HG03432 (cell line): ENCODE data around the gene TRPC6.
"Not testable (repeated sequence)": the region's sequence is repeated elsewhere in the genome, so short reads cannot be mapped to it uniquely, and the experiment has no call there.

ENCODE experiments used
- ATAC-seq: cut with Tn5 transposase; IDR thresholded peaks from one replicate; pipeline ENCODE4 v1.9.1; 2021; ENCODE audit warnings: mild to moderate bottlenecking, moderate library complexity; ENCODE audit not compliant: unreplicated experiment

TRPC6 gene

GRCh38 chr11:101458161-101458560 lies 125.6 kb downstream of the TRPC6 start:
- no peak for ATAC-seq

DNA sequence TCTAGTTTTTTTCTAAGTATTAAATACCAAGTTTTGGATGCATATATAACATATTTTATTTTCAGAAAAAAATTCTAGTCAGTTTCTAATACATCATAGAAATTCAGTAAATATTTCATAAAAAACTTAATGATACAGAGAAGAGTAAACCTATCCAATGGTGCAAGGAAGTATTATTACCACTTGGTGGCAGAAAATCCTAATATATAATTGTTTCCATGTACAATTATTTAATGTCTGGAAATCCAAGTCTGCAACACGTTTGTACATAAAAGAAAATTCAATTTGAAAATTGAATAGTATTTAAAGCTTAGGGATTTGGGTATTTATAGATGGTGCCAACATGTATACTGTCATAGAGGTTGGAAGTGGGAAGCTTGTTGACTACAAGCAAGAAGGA lies 127.0 kb downstream of the TRPC6 start:
- no peak for ATAC-seq

- ATAC-seq: no peak
Observed at GRCh38 chr11:101453682-101454081, 130.1 kb downstream of the TRPC6 start.

GRCh38 chr11:101448881-101449442 lies 134.8 kb downstream of the TRPC6 start:
- ATAC-seq: no peak

DNA sequence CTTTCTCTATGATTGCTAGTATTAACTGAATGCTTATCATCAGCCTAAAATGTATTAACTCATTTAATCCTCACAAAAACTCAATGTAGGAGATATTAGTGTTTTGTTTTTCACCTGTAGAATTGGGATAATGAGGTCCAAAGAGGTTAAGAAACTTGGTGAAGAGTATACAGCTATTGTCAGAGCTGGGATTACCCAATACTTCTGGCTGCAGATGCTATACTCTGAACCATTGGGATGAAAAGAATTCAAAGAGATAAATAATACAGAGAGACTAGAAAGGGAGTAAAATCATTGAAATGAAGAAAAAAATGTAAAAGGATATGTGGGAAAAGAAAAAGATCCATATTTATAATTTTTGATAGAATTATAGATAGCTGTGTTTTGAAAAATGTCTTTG lies 137.1 kb downstream of the TRPC6 start:
- ATAC-seq: no peak

- ATAC-seq: no peak
Observed at GRCh38 chr11:101446238-101446637, 137.6 kb downstream of the TRPC6 start.

DNA sequence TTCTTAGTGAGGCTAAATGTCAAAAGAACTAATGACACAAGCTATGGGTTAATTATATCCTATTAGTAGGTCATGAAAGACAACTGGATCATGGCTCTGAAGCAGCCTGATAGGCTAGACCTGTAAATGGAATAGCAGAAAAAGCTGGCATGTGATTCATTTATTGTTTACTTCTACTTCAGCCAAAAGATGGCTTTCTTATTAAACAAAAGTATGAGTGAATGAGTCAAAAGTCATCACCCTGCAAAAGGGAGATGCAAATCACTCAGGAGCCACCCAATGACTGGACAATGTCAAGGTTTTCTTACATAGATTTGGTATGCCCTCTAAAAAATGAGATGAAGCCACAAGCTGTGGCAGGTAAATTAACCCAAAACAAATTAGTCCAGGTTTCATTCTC lies 138.0 kb downstream of the TRPC6 start:
- no peak for ATAC-seq

- no peak for ATAC-seq
Observed at GRCh38 chr11:101444851-101445250, 139.0 kb downstream of the TRPC6 start.

DNA sequence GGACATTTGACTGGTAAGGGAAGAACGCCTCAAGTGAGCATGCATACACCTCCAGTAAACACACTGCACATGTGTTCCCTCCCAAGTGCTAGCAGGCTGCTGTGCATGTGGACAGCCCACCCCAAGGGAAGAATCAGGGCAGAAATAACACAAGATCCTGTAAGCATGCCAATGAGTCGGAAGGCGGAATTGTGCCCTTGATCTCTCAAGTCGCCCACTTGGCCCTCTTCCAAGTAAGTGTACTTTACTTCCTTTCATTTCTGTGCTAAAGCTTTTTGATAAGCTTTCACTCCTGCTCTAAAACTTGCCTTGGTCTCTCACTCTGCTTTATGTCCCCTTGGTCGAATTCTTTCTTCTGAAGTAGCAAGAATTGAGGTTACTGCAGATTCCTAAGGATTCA lies 139.6 kb downstream of the TRPC6 start:
- no peak for ATAC-seq

- ATAC-seq: no peak
Observed at GRCh38 chr11:101442936-101443521, 140.8 kb downstream of the TRPC6 start.

GRCh38 chr11:101442171-101442570 lies 141.6 kb downstream of the TRPC6 start:
- ATAC-seq: no peak

- no peak for ATAC-seq
Observed at GRCh38 chr11:101441747-101442146, 142.1 kb downstream of the TRPC6 start.

DNA sequence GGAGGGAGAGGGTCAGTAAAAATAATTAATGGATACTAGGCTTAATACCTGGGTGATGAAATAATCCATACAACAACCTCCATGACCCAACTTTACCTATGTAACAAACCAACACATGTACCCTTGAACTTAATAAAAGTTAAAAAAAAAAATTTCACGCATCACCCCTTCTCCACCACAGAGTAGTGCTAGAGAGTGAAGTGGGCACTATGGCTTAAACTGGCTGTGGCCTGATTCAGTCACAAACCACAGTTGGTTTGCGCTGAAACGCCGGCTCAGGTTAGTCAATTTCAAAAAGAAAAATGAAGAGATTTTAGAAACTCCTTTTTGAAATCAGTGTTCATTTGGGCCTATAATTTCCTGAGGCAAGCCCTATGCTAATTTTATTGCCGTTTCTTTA lies 144.3 kb downstream of the TRPC6 start:
- no peak for ATAC-seq

- not testable (repeated sequence) for ATAC-seq
Observed at GRCh38 chr11:101438708-101439107, 145.1 kb downstream of the TRPC6 start.

DNA sequence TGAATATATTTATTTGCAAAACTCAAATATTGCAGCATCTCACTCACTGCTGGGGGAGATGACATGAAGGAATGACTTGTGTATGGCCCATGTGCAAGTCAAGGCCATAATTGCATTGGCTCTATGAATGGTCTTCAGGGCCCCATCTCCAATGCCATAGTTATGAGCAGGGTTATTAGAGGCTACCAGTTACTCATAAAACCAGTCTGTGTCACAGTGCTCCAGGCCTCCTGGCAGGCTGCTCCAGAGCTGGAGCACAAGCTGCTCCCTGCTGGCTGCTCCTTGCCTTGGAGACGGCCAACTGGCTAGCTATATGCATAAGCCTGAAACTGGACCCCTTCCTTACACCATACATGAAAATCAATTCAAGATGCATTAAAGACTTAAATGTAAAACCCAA lies 145.7 kb downstream of the TRPC6 start:
- ATAC-seq: no peak

- ATAC-seq: no peak
Observed at GRCh38 chr11:101436511-101437142, 147.2 kb downstream of the TRPC6 start.

DNA sequence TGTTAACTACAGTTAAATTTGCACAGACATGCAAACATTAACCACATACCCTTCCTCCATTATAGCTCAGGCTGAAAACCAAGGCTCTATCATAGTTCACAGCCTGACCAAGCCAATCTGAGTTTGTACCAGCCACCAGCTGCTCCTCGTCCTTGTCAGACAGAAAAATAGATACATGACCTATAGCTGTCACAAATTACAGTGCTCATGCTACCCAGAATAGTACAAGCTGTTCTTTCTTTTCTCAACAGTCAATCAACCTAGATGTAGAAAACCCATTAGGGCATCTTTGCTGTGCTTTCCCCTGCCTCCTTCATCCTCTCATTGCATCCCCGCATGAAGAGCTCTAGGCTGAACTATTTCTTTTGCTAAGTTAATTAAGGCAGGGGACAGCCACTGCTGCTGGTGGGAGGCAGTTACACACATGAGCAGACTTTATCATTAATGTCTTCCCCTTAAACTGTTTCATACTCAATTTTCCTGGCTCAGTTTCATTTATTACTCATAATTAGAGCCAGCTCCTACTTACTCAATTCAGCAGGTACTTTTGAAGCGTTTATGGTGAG lies 148.3 kb downstream of the TRPC6 start:
- no peak for ATAC-seq

DNA sequence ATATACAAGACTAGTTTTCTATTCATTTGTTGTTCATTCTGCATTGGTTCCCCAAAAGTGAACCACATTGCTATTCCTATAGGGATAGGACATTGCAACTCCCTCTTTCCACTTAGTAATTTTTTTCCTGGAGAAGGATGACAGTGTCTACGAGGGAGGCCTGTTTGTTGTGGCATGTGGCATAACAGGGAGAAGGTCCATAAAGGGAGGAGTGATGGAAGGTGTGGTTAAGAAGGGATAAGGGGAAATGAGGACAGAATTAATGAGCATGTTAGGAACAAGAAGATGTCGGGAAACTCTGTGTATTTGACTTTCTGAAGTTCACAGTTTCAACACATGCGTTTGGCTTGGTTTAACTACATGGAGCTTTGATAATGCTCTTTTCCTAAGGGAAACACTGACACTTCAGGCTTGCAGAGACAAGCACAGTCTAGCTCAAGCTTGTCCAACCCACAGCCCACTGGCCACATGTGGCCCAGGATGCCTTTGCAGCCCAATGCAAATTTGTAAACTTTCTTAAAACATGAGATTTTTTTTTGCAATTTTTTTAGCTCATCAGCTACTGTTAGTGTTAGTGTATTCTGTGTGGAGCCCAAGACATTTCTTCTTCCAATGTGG lies 149.7 kb downstream of the TRPC6 start:
- ATAC-seq: no peak

DNA sequence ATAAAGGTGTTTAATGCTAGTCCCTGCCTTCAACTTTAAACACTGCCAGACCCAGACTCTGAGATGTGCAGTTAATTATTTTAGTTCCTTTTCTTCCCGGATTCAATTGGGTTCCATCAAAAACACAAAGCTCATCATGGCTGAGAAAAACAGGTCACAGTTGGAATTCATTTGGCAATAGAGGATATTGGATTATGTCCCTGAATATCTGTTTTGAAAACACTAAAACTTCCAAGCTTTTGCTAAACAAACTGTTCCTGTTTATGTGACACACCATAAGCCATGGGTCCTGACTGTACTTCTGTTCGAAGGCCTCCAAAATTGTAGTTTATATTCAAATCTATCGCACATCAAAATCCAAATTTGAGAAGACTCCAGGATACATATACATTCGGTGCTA lies 150.7 kb downstream of the TRPC6 start:
- no peak for ATAC-seq

- ATAC-seq: no peak
Observed at GRCh38 chr11:101429703-101430540, 153.9 kb downstream of the TRPC6 start.

DNA sequence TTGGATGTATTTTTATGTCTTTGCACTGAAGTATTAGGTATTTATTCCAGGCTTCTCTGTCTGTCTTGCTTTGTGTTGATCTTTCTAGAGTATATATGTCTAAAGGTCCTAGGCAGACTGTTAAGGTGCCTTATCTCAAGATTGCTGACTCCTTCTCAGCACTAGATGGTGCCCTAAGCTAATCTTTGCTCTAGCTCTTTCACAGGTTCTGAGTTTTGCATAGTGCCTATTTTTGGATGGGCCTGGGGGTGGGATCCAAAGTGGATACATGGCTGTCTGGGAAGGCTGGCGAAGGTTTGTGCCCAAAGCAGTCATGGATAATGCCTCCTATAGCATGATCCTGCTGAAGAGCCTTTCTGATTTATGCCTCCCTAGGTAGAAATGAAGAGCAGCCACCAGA lies 154.9 kb downstream of the TRPC6 start:
- ATAC-seq: no peak
